DOHH2 (cell line): Measurements from ENCODE around the gene ZNF648.

Source experiments
- CTCF ChIP-seq: fragments of 200-600 bp; sonication (generic); IDR thresholded peaks from one replicate; pipeline ENCODE4 v1.5.1; 2014; ENCODE audit warnings: antibody characterized with exemption, mild to moderate bottlenecking, low read depth, low read length; ENCODE audit not compliant: poor library complexity, severe bottlenecking
- EZH2phosphoT487 ChIP-seq: fragments of 200-600 bp; sonication (generic); IDR thresholded peaks from 2 replicates; pipeline ENCODE4 v1.6.1; 2017; ENCODE audit warnings: borderline replicate concordance, mild to moderate bottlenecking, antibody characterized with exemption, low read length, moderate library complexity, mixed read lengths

GRCh38 chr1:182087719-182088350, 26.3 kb upstream of the ZNF648 start:
- TF ChIP-seq CTCF (no peak), EZH2phosphoT487 (no peak)
